Choroid plexus epithelial cell (primary cell): ENCODE measurements around the gene SLFN5.
"Not testable (repeated sequence)": the region's sequence is repeated elsewhere in the genome, so short reads cannot be mapped to it uniquely, and the experiment has no call there.

Experiments
- DNase-seq: peaks from one replicate; pipeline ENCODE4 v3.0.0-alpha.2; 2010; ENCODE audit warnings: low read depth
- H3K4me3 ChIP-seq: 2 replicates; pipeline ENCODE4 v1.5.1; 2011; ENCODE audit warnings: low read depth, mild to moderate bottlenecking, control low read depth, low read length, moderate library complexity
- CTCF ChIP-seq: conservative IDR thresholded peaks from 2 replicates; pipeline ENCODE4 v1.5.1; 2011; ENCODE audit warnings: low read depth, mild to moderate bottlenecking, control low read depth, inconsistent platforms, low read length, moderate library complexity

Gene SLFN5

GRCh38 chr17:35255316-35255715 lies 12.4 kb downstream of the SLFN5 start:
- DNase-seq, result no peak
- H3K4me3 ChIP-seq, result no peak overlapping the region
- no peak for TF ChIP-seq CTCF

- no peak overlapping the region for H3K4me3 ChIP-seq
- peak; percentile 5 for TF ChIP-seq CTCF
- DNase-seq, result no peak
Measured at GRCh38 chr17:35256629-35257028, 13.8 kb downstream of the SLFN5 start.

- DNase-seq, result peak; percentile 47
Measured at GRCh38 chr17:35257208-35257659, 14.4 kb downstream of the SLFN5 start.

GRCh38 chr17:35259001-35259400 lies 16.1 kb downstream of the SLFN5 start:
- no peak overlapping the region for H3K4me3 ChIP-seq

More at GRCh38 chr17:35257208-35257659, 14.4 kb downstream of the SLFN5 start:
- TF ChIP-seq CTCF, result no peak
- H3K4me3 ChIP-seq, result no peak overlapping the region

GRCh38 chr17:35265071-35265470 lies 22.2 kb downstream of the SLFN5 start:
- no peak for DNase-seq
- TF ChIP-seq CTCF, result no peak
- no peak overlapping the region for H3K4me3 ChIP-seq

More at GRCh38 chr17:35259001-35259400, 16.1 kb downstream of the SLFN5 start:
- TF ChIP-seq CTCF, result no peak
- no peak for DNase-seq

GRCh38 chr17:35265566-35266141 lies 22.8 kb downstream of the SLFN5 start:
- no peak overlapping the region for H3K4me3 ChIP-seq
- no peak for DNase-seq
- no peak for TF ChIP-seq CTCF

GRCh38 chr17:35274167-35275066 lies 31.5 kb downstream of the SLFN5 start:
- DNase-seq, H3K4me3 ChIP-seq: not testable (repeated sequence)

GRCh38 chr17:35278454-35278853 lies 35.6 kb downstream of the SLFN5 start:
- H3K4me3 ChIP-seq, DNase-seq: not testable (repeated sequence)

- not testable (repeated sequence) for H3K4me3 ChIP-seq, DNase-seq
Measured at GRCh38 chr17:35278876-35279275, 36.0 kb downstream of the SLFN5 start.
